ENCODE results near the gene LUZP1. TPM values are rescaled to one million over a fixed set of nuclear protein-coding genes. Genes with fewer than 3 reads are reported as not detected.

LUZP1 gene
- total and polyA plus RNA-seq, 10 of the 15 experiments (the other 5 are each of a cell fraction or from before 2014, with no cell fraction given), result 11.3 to 28.2 (median 17.3) TPM

- no peak for TF ChIP-seq USF2 (IDR thresholded peaks at IDR 0.05; ENCODE audit: borderline replicate concordance, low read depth, low read length)
These were observed 78.6 kb downstream of the LUZP1 start (continued) for GRCh38 chr1:23090056-23090455.

- Histone ChIP-seq H3K27me3 (replicated peaks in 1 of 2; ENCODE audit: control insufficient read depth in 2 of 2, insufficient read depth in 2 of 2, low read length in 1 of 2) (no peaks in the 10 kb centered on the region), H3K9me3 (replicated peaks; ENCODE audit: control insufficient read depth, insufficient read depth, low read length) (no peaks in the 10 kb centered on the region), H3K9ac (ENCODE audit: control insufficient read depth, insufficient read depth, low read length) (no peak overlapping the region), H3K4me1 (ENCODE audit: control insufficient read depth, insufficient read depth, low read length) (no peaks in the 10 kb centered on the region), H3K4me2 (ENCODE audit: control insufficient read depth, insufficient read depth) (no peak overlapping the region), H2AFZ (ENCODE audit: control insufficient read depth, low read depth, low read length) (no peak overlapping the region), H3K27ac (ENCODE audit: control insufficient read depth, insufficient read depth) (no peak overlapping the region), H3K36me3 (ENCODE audit: control insufficient read depth in 2 of 2, insufficient read depth in 2 of 2, low read length in 1 of 2) (peaks cover 25 to 34% of the 10 kb centered on the region in 2 experiments), H4K20me1 (ENCODE audit: control insufficient read depth, insufficient read depth) (no peaks in the 10 kb centered on the region), H3K4me3 (no peak overlapping the region), H3K79me2 (ENCODE audit: control insufficient read depth, insufficient read depth, low read length) (no peaks in the 10 kb centered on the region)
- ChIA-PET CTCF (interaction anchor here (1.8 to 20.3 kb wide), 2 partner anchors 11 to 94 kb away, joined by 7 to 961 read pairs; no protein-coding TSS in a partner anchor), RAD21 (ENCODE audit: unreplicated experiment) (interaction anchor here (1.5 to 1.7 kb wide), 2 partner anchors 95 to 98 kb away, joined by 4 to 5 read pairs; no protein-coding TSS in a partner anchor), POLR2A (interaction anchor here (0.5 kb wide), 1 partner anchor 63 kb away, joined by 4 read pairs; no protein-coding TSS in a partner anchor), SMC1A (ENCODE audit: uncharacterized antibody, unreplicated experiment) (no interaction called here)
- FAIRE-seq (no peak), ATAC-seq (no peak), DNase-seq (ENCODE audit: low read depth, low spot score) (no peak)
- no TSS peak for BruUV-seq (replicated peaks)
- WGBS (ENCODE audit: insufficient coverage, insufficient replicate concordance, low lambda C conversion rate, missing lambda C conversion rate), result 74% methylated on average over 2 of the region's 2 CpGs
- intact Hi-C loops (cut with micrococcal nuclease; ENCODE audit: unreplicated experiment), result no loop called here
- in situ Hi-C loops (cut with MboI), result no loop called here
- TF ChIP-seq HDGF (IDR thresholded peaks at IDR 0.05) (no peak), SUPT20H (IDR thresholded peaks at IDR 0.05; ENCODE audit: borderline replicate concordance, control insufficient read depth, low read depth, low read length) (no peak), SUZ12 (IDR thresholded peaks at IDR 0.05; ENCODE audit: unreplicated experiment) (no peak), PAX5 (IDR thresholded peaks at IDR 0.05; ENCODE audit: borderline replicate concordance, low read depth, low read length) (no peak), ATF2 (IDR thresholded peaks at IDR 0.05; ENCODE audit: low read length) (no peak), LARP7 (IDR thresholded peaks at IDR 0.05) (no peak), EZH2 (IDR thresholded peaks at IDR 0.05; ENCODE audit: borderline replicate concordance, control insufficient read depth, low read depth, low read length) (no peak), RUNX3 (IDR thresholded peaks at IDR 0.05; ENCODE audit: low read length) (no peak), RAD51 (IDR thresholded peaks at IDR 0.05) (no peak), CBX3 (IDR thresholded peaks at IDR 0.05; ENCODE audit: borderline replicate concordance, low read depth) (no peak)
- TF ChIP-seq, protein P1, sequence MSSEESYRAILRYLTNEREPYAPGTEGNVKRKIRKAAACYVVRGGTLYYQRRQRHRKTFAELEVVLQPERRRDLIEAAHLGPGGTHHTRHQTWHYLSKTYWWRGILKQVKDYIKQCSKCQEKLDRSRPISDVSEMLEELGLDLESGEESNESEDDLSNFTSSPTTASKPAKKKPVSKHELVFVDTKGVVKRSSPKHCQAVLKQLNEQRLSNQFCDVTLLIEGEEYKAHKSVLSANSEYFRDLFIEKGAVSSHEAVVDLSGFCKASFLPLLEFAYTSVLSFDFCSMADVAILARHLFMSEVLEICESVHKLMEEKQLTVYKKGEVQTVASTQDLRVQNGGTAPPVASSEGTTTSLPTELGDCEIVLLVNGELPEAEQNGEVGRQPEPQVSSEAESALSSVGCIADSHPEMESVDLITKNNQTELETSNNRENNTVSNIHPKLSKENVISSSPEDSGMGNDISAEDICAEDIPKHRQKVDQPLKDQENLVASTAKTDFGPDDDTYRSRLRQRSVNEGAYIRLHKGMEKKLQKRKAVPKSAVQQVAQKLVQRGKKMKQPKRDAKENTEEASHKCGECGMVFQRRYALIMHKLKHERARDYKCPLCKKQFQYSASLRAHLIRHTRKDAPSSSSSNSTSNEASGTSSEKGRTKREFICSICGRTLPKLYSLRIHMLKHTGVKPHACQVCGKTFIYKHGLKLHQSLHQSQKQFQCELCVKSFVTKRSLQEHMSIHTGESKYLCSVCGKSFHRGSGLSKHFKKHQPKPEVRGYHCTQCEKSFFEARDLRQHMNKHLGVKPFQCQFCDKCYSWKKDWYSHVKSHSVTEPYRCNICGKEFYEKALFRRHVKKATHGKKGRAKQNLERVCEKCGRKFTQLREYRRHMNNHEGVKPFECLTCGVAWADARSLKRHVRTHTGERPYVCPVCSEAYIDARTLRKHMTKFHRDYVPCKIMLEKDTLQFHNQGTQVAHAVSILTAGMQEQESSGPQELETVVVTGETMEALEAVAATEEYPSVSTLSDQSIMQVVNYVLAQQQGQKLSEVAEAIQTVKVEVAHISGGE (CRISPR knock-in tag; IDR thresholded peaks at IDR 0.05), result no peak
- TF ChIP-seq, protein P2, sequence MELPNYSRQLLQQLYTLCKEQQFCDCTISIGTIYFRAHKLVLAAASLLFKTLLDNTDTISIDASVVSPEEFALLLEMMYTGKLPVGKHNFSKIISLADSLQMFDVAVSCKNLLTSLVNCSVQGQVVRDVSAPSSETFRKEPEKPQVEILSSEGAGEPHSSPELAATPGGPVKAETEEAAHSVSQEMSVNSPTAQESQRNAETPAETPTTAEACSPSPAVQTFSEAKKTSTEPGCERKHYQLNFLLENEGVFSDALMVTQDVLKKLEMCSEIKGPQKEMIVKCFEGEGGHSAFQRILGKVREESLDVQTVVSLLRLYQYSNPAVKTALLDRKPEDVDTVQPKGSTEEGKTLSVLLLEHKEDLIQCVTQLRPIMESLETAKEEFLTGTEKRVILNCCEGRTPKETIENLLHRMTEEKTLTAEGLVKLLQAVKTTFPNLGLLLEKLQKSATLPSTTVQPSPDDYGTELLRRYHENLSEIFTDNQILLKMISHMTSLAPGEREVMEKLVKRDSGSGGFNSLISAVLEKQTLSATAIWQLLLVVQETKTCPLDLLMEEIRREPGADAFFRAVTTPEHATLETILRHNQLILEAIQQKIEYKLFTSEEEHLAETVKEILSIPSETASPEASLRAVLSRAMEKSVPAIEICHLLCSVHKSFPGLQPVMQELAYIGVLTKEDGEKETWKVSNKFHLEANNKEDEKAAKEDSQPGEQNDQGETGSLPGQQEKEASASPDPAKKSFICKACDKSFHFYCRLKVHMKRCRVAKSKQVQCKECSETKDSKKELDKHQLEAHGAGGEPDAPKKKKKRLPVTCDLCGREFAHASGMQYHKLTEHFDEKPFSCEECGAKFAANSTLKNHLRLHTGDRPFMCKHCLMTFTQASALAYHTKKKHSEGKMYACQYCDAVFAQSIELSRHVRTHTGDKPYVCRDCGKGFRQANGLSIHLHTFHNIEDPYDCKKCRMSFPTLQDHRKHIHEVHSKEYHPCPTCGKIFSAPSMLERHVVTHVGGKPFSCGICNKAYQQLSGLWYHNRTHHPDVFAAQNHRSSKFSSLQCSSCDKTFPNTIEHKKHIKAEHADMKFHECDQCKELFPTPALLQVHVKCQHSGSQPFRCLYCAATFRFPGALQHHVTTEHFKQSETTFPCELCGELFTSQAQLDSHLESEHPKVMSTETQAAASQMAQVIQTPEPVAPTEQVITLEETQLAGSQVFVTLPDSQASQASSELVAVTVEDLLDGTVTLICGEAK (IDR thresholded peaks at IDR 0.05; ENCODE audit: borderline replicate concordance), result no peak
These were observed 80.6 kb downstream of the LUZP1 start for GRCh38 chr1:23088027-23088426.

All from GM12878 (cell line).